HUDEP-2 (cell line): Measurements from ENCODE around the gene CYP27C1.

Experiments used
- DNase-seq, 76 experiments: peaks; one replicate each; lab custom pipeline; 2025; ENCODE audit not compliant: unreplicated experiment in 76 of 76; lab: John Stamatoyannopoulos, UW

The CYP27C1 gene

DNA sequence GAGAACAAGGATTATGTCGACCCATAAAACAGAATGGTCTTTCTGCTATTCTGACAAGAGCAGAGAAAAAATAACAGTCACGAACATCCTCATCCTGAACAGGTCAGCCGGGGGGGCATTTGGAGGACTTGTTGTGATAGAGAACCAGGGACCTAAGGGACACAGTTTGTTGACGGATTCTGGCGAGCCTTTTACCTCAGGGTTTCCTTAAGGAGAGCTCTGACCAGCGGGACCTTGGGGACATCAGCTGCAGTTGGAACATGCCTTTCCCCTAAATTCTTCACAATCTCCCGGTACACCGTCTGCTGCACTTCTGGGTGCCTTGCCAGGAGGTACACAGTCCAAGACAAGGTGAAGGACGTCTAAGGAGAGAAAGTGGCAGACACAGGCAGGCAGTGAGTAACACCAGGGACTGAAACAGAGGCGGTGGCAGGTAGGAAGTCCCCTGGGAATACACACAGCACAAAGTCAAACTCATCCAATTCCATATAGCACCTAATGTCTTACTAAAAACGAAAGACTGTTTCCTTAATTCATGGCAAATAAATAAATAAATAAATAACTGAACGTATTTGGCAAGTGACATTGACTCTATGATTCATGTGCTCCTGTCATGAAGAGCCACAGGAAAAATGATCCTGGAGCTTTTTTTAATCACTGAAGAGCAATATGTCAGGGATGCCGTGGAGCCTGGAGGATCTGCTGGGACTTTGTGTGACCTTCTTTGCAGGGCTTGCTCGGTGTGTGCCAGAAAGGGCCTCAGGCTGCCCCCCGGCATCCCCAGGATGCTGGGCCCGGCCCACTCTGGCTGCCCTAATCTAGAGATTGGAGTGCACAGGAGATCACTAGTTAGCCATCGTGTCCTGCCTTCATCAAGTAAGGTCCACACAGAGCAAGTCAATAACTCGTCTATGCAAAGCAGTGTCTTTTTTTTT, 24.7 kb downstream of the CYP27C1 start:
- no peak for DNase-seq

- no peak for DNase-seq
These were observed 25.7 kb downstream of the CYP27C1 start for GRCh38 chr2:127194447-127194846.

DNA sequence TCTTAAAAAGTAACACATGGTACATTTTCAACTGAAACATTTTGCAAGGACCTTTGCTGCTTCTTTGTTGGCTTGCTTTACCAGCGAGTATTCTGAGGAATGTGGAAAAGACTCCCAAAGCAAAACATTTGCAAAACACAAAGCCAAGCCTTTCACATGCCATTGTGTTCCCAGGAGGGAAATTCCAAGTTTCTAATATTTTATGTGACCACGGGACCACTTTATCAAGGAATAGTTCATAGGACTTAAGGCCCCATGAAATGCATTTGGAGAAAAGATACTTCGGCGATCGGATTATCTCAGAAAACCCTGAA, 26.2 kb downstream of the CYP27C1 start:
- no peak for DNase-seq

GRCh38 chr2:127193164-127193966, 26.7 kb downstream of the CYP27C1 start:
- DNase-seq = no peak

DNA sequence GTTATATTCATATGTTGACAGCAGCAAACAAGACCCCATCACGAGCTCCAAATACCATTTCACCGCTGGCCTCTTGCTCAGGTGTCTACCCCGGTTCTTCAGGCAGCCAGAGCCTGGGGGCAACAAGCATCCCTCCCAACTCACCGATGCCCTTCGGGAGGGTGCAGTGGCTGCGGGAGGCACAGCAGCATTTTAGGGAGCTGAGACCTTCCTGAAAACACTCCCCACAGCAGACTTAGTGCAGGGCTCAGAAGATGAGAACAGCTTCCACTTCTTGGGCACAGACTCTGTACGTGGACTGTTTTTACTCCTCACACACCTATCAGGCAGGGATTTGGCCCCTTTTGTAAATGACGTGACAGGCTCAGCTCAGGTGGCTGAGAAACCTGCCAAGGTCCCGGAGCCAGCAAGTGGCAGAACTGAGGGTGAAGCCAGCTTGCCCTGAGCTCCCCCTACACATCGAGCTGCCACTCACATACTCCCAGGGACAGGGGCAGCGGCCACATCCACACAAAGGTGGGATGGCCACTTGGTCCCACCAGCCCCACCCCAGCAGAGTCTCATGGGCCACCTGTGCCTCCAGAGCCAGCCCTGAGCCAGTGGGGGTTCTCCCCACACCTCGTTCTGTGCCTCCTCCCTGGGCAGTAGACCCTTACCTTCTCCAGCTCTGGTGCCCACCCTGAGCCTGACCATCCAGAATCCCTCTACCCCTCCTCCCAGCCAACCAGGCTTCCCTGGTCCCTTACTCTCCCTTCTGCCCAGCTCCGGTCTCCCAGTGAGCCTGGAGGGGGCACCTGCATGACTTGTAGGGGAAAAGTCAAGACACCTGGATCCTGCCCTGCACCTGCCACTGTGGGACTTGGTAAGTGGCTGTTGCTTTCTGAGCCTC, 28.5 kb downstream of the CYP27C1 start:
- no peak for DNase-seq

GRCh38 chr2:127188797-127189196, 31.3 kb downstream of the CYP27C1 start:
- no peak for DNase-seq

DNA sequence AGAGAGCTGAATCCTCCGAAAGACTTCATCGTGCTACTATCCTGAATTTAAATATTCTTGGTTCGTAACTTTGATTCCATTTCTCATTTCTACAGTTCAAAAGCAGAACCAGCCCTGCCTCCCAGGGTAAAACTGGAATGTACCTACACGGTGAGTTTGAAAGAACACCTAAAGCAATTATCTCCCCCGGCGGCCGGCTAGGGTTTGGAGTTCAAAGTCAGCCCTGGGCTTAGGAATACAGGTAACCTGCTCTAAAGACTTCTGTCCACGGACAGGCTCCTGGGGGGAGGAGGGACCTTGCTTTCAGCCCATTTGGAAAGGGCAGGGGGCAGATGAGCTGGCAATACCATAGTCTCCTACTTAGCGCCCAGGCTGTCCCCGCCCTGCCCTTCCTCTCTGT, 32.3 kb downstream of the CYP27C1 start:
- DNase-seq = no peak

- no peak for DNase-seq
These were observed 32.9 kb downstream of the CYP27C1 start for GRCh38 chr2:127187081-127187775.

DNA sequence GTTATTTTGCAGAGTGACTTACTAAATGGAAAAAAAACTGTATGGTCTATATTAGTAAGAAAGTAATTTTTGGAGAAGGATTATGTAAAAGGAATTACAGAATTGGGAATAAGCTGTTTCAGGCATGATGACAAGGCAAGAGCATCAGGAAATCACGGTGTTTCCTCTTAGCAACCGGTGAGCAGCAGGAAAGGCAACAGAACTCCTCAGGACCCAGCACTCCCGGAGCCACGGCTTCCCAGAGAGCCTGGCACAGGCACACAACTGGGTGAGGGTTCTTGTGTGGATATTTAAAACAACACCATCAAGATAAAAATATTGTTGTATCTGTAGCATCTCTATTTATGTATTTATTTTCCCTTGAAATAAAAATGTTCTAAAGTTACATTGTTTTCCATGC, 34.4 kb downstream of the CYP27C1 start:
- DNase-seq = no peak

DNA sequence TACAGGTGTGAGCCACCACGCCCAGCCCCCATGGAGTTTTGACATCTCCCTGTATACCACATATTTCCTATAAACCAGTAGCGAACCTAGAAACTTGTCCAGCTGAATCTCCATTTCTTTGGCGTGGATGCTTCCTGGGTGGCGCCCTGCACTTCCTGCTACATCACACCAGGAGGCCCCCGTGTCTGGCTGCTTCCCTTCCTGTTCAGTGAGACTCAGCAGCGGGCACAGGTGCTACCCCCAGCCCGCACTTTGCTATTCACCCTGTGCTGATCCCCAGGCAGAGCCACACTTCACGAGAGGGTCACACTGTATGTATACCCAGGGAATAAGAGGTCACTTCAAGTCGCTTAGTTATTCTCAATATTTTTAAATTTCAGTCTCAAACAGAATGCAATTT, 35.0 kb downstream of the CYP27C1 start:
- peak in 3 of 76 experiments; percentile 1 to 4 (median 4) for DNase-seq

- no peak for DNase-seq
These were observed 36.3 kb downstream of the CYP27C1 start for GRCh38 chr2:127183771-127184170.

- no peak for DNase-seq
These were observed 37.3 kb downstream of the CYP27C1 start for GRCh38 chr2:127182626-127183458.

DNA sequence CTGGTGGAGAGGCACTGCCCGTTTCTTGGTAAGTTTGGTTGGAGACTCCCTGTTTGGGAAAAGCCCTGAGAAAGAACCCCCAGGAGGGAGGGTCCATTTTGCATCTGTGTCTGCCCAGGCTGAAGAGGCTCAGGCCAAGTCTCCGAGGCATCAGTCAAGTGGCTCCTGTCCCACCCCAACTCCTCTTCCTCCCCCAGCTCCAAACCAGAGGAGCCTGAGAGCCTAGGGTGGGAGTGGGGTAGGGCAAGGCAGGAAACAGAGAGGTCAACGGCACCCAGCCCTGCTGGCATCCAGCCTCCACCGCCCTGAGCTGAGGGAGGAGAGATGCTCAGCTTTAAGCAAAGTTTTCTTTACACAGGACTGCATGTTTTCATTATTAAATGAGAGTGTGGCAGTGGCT, 38.2 kb downstream of the CYP27C1 start:
- DNase-seq = no peak

DNA sequence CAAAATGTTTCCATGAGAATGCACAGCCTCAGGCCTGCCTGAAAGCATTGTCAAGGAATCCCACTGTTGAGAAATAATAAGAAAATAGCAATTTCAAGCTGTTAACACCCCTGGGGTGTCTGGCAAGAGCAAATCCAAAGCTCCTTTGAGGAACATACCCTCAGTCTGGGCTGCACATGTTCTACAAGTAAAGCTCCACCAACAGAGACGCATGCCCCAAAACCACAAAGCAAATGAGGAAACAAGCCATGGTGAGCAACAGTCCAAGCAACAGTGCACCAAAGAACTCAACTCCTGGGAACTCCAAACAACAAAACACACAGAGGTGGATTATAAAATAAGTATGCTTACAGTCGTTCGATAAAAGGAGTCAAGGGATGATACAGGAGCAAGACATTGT, 40.3 kb downstream of the CYP27C1 start:
- no peak for DNase-seq

GRCh38 chr2:127177617-127178263, 42.4 kb downstream of the CYP27C1 start:
- DNase-seq = no peak

DNA sequence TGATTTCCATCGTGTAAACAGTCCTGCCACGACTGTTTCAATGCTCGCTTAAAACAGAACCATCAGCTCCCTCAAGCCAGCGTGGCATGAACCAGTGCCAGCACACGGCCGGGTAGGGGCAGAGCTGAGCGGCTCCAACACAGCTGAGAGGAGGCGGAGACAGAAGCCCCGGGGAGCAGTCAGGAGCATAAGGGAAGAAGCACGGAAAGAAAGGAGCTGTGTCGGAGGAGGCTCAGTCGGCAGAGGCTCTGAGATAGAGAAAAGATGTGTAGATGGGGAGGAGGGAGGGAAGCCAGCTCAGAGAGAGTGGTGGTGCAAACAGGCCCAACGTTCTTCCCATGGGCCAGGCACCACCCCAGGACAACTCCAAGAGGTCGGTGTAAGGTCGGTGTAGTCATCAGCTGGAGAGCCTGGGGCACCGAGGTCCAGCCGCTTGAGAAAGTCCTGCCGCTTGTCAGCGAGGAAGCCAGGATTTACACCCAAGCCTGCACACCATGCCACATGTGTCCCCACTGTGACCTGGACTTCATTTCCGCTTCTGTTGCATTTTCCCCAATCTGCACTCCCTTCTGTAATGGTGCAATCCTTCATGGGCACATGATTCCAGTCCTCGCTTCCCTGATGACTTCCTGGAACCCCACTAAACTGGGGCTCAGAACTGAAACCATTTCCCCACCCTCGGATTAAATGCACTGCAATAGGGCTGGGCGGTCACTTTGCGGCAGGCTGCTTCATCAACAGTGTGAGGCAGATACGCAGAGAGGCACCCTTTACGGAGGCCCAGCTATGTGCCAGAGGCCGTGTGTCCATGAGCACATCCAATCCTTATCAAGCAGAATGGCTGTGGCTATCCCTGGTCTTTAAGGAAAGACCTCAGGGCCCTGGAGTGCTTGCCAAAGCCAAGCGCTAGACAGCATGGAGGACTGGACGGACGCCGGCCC, 43.5 kb downstream of the CYP27C1 start:
- no peak for DNase-seq

- no peak for DNase-seq
These were observed 44.2 kb downstream of the CYP27C1 start for GRCh38 chr2:127175751-127176354.
